Measurements from ENCODE around the gene HCFC1.
"Not testable (repeated sequence)": the region's sequence is repeated elsewhere in the genome, so short reads cannot be mapped to it uniquely, and the experiment has no call there.

The HCFC1 gene

GRCh38 chrX:154012336-154012991, 40.8 kb upstream of the HCFC1 start:
- H3K4me1 Mint-ChIP-seq, result peaks cover 9% of the 10 kb centered on the region
- H3K36me3 Mint-ChIP-seq, result peaks cover 4% of the 10 kb centered on the region
- no peak overlapping the region for H3K27ac Mint-ChIP-seq
- H3K4me3 Mint-ChIP-seq, result no peak overlapping the region
- H3K27me3 Mint-ChIP-seq, result no peaks in the 10 kb centered on the region
- H3K9me3 Mint-ChIP-seq, result no peaks in the 10 kb centered on the region

- no peak overlapping the region for H3K4me3 Mint-ChIP-seq
- no peak overlapping the region for H3K27ac Mint-ChIP-seq
- no peaks in the 10 kb centered on the region for H3K27me3 Mint-ChIP-seq
- peaks cover 4% of the 10 kb centered on the region for H3K36me3 Mint-ChIP-seq
- no peaks in the 10 kb centered on the region for H3K9me3 Mint-ChIP-seq
- H3K4me1 Mint-ChIP-seq, result peaks cover 9% of the 10 kb centered on the region
These were observed 40.0 kb upstream of the HCFC1 start for GRCh38 chrX:154011376-154012335.

- Mint-ChIP-seq H3K9me3 (no peaks in the 10 kb centered on the region), H3K36me3 (peaks cover 4% of the 10 kb centered on the region), H3K4me1 (peaks cover 5% of the 10 kb centered on the region), H3K27me3 (no peaks in the 10 kb centered on the region), H3K27ac (no peak overlapping the region), H3K4me3 (no peak overlapping the region)
These were observed 38.9 kb upstream of the HCFC1 start for GRCh38 chrX:154010330-154011087.

- Mint-ChIP-seq H3K9me3 (no peaks in the 10 kb centered on the region), H3K27ac (peak overlapping the region; percentile 23), H3K4me1 (peaks cover 5% of the 10 kb centered on the region), H3K4me3 (no peak overlapping the region), H3K27me3 (no peaks in the 10 kb centered on the region), H3K36me3 (peaks cover 4% of the 10 kb centered on the region)
These were observed 36.9 kb upstream of the HCFC1 start for GRCh38 chrX:154008521-154008920.

- H3K36me3 Mint-ChIP-seq, result peaks cover 4% of the 10 kb centered on the region
- H3K27ac Mint-ChIP-seq, result no peak overlapping the region
- no peaks in the 10 kb centered on the region for H3K27me3 Mint-ChIP-seq
- H3K4me3 Mint-ChIP-seq, result no peak overlapping the region
- no peaks in the 10 kb centered on the region for H3K9me3 Mint-ChIP-seq
- peaks cover 17% of the 10 kb centered on the region for H3K4me1 Mint-ChIP-seq
These were observed 35.3 kb upstream of the HCFC1 start for GRCh38 chrX:154006947-154007346.

GRCh38 chrX:154004315-154004714, 32.7 kb upstream of the HCFC1 start:
- Mint-ChIP-seq H3K9me3 (no peaks in the 10 kb centered on the region), H3K36me3 (peaks cover 6% of the 10 kb centered on the region), H3K4me3 (no peak overlapping the region), H3K27ac (no peak overlapping the region), H3K27me3 (no peaks in the 10 kb centered on the region), H3K4me1 (peaks cover 22% of the 10 kb centered on the region)

GRCh38 chrX:154002215-154002719, 30.6 kb upstream of the HCFC1 start:
- Mint-ChIP-seq H3K36me3 (peaks cover 1% of the 10 kb centered on the region), H3K4me3 (peak overlapping the region; percentile 65), H3K9me3 (no peaks in the 10 kb centered on the region), H3K4me1 (peaks cover 17% of the 10 kb centered on the region), H3K27me3 (no peaks in the 10 kb centered on the region), H3K27ac (peak overlapping the region; percentile 94)

- Mint-ChIP-seq H3K27me3 (no peaks in the 10 kb centered on the region), H3K27ac (no peak overlapping the region), H3K4me3 (no peak overlapping the region)
These were observed 28.4 kb upstream of the HCFC1 start for GRCh38 chrX:154000051-154000450.

GRCh38 chrX:153999359-154000037, 27.9 kb upstream of the HCFC1 start:
- Mint-ChIP-seq H3K36me3 (peaks cover 1% of the 10 kb centered on the region), H3K4me3 (no peak overlapping the region), H3K27ac (no peak overlapping the region)

More at GRCh38 chrX:154000051-154000450, 28.4 kb upstream of the HCFC1 start:
- H3K4me1 Mint-ChIP-seq, result peaks cover 17% of the 10 kb centered on the region
- no peaks in the 10 kb centered on the region for H3K9me3 Mint-ChIP-seq
- peaks cover 1% of the 10 kb centered on the region for H3K36me3 Mint-ChIP-seq

GRCh38 chrX:153995504-153995903, 23.9 kb upstream of the HCFC1 start:
- Mint-ChIP-seq H3K4me3 (no peak overlapping the region), H3K4me1 (peaks cover 12% of the 10 kb centered on the region), H3K9me3 (no peaks in the 10 kb centered on the region), H3K27me3 (no peaks in the 10 kb centered on the region), H3K27ac (no peak overlapping the region), H3K36me3 (no peaks in the 10 kb centered on the region)

More at GRCh38 chrX:153999359-154000037, 27.9 kb upstream of the HCFC1 start:
- peaks cover 17% of the 10 kb centered on the region for H3K4me1 Mint-ChIP-seq
- no peaks in the 10 kb centered on the region for H3K9me3 Mint-ChIP-seq
- no peaks in the 10 kb centered on the region for H3K27me3 Mint-ChIP-seq

GRCh38 chrX:153994398-153994797, 22.8 kb upstream of the HCFC1 start:
- H3K4me1 Mint-ChIP-seq, result peaks cover 22% of the 10 kb centered on the region
- not testable (repeated sequence) for H3K27me3 Mint-ChIP-seq, H3K27ac Mint-ChIP-seq, H3K9me3 Mint-ChIP-seq, H3K4me3 Mint-ChIP-seq, H3K36me3 Mint-ChIP-seq

GRCh38 chrX:153993978-153994377, 22.4 kb upstream of the HCFC1 start:
- no peak overlapping the region for H3K27ac Mint-ChIP-seq
- no peaks in the 10 kb centered on the region for H3K9me3 Mint-ChIP-seq
- H3K36me3 Mint-ChIP-seq, result no peaks in the 10 kb centered on the region
- H3K4me3 Mint-ChIP-seq, result no peak overlapping the region
- H3K4me1 Mint-ChIP-seq, result peaks cover 24% of the 10 kb centered on the region
- H3K27me3 Mint-ChIP-seq, result no peaks in the 10 kb centered on the region

- no peaks in the 10 kb centered on the region for H3K36me3 Mint-ChIP-seq
- no peak overlapping the region for H3K4me3 Mint-ChIP-seq
- no peaks in the 10 kb centered on the region for H3K9me3 Mint-ChIP-seq
- H3K27ac Mint-ChIP-seq, result no peak overlapping the region
- H3K4me1 Mint-ChIP-seq, result peaks cover 24% of the 10 kb centered on the region
- H3K27me3 Mint-ChIP-seq, result no peaks in the 10 kb centered on the region
These were observed 21.5 kb upstream of the HCFC1 start for GRCh38 chrX:153993079-153993478.

- Mint-ChIP-seq H3K27ac (no peak overlapping the region), H3K4me3 (no peak overlapping the region), H3K36me3 (no peaks in the 10 kb centered on the region), H3K27me3 (no peaks in the 10 kb centered on the region), H3K4me1 (peaks cover 24% of the 10 kb centered on the region), H3K9me3 (no peaks in the 10 kb centered on the region)
These were observed 20.6 kb upstream of the HCFC1 start for GRCh38 chrX:153992180-153992579.

- Mint-ChIP-seq H3K4me3 (peak overlapping the region; percentile 58), H3K27ac (peak overlapping the region; percentile 77), H3K4me1 (peaks cover 24% of the 10 kb centered on the region), H3K36me3 (no peaks in the 10 kb centered on the region), H3K27me3 (no peaks in the 10 kb centered on the region), H3K9me3 (no peaks in the 10 kb centered on the region)
These were observed 19.5 kb upstream of the HCFC1 start for GRCh38 chrX:153991013-153991580.

All from activated naive CD4-positive, alpha-beta T cell treated with anti-CD3 and anti-CD28 coated beads, Interleukin-2, amount 50 U/mL, for 24 hours (primary cell).